Natural killer cell (primary cell): ENCODE results near the gene CYB561. TPM values are rescaled to one million over a fixed set of nuclear protein-coding genes. Genes with fewer than 3 reads are reported as not detected.

Source experiments
- ATAC-seq, 3 donors: fragments of 150-1000 bp in 2 of 3; fragments of 200-7000 bp in 1 of 3; cut with Tn5 transposase; 1 replicate in 1 of 3; 2 replicates in 2 of 3; pipeline ENCODE4 v1.10.0; 2021; ENCODE audit warnings: mild to moderate bottlenecking in 2 of 3, moderate library complexity in 2 of 3
- DNase-seq, 2 donors: peaks; one replicate each; pipeline versions ENCODE4 v3.0.0 to v3.0.0-alpha.2; 2013 to 2021; ENCODE audit warnings: mixed read lengths in 1 of 2
- H3K27ac ChIP-seq: one replicate; pipeline ENCODE4 v1.5.1; 2013; ENCODE audit warnings: mild to moderate bottlenecking, low read length
- H3K27me3 ChIP-seq: one replicate; pipeline ENCODE4 v1.6.1; 2013; ENCODE audit warnings: low read length; ENCODE audit not compliant: control insufficient read depth, insufficient read depth
- H3K36me3 ChIP-seq: one replicate; pipeline ENCODE4 v1.6.1; 2013; ENCODE audit warnings: low read length; ENCODE audit not compliant: control insufficient read depth, insufficient read depth
- H3K4me1 ChIP-seq: one replicate; pipeline ENCODE4 v1.6.1; 2013; ENCODE audit warnings: low read length; ENCODE audit not compliant: control insufficient read depth, insufficient read depth
- H3K4me3 ChIP-seq: one replicate; pipeline ENCODE4 v1.5.1; 2013; ENCODE audit warnings: low read length
- H3K9me3 ChIP-seq: one replicate; pipeline ENCODE4 v1.6.1; 2013; ENCODE audit warnings: low read length; ENCODE audit not compliant: control insufficient read depth, insufficient read depth
- H3K27ac Mint-ChIP-seq, 2 donors: one replicate each; pipeline ENCODE4 v1.8.0; 2022; ENCODE audit warnings: mild to moderate bottlenecking in 2 of 2, mixed read lengths in 2 of 2, moderate library complexity in 1 of 2
- H3K27me3 Mint-ChIP-seq, 2 donors: one replicate each; pipeline ENCODE4 v1.8.0; 2022; ENCODE audit warnings: low read depth in 2 of 2, mixed read lengths in 2 of 2
- H3K36me3 Mint-ChIP-seq: one replicate; pipeline ENCODE4 v1.8.0; 2022; ENCODE audit warnings: mixed read lengths
- H3K4me1 Mint-ChIP-seq, 2 donors: one replicate each; pipeline ENCODE4 v1.8.0; 2022; ENCODE audit warnings: mixed read lengths in 2 of 2
- H3K4me3 Mint-ChIP-seq: one replicate; pipeline ENCODE4 v1.8.0; 2022; ENCODE audit warnings: mild to moderate bottlenecking, moderate library complexity, mixed read lengths
- H3K9me3 Mint-ChIP-seq, 2 donors: one replicate each; pipeline ENCODE4 v1.8.0; 2022; ENCODE audit warnings: mixed read lengths in 2 of 2
- CTCF ChIP-seq: fragments of 200-600 bp; IDR thresholded peaks from one replicate; pipeline ENCODE4 v1.8.0; 2022; ENCODE audit warnings: antibody characterized with exemption
- WGBS: methylation state at CpG from one replicate; pipeline ENCODE4 v1.1.7; 2013; ENCODE audit warnings: missing lambda C conversion rate; ENCODE audit not compliant: insufficient coverage; 5-methylcytosine and 5-hydroxymethylcytosine counted together
- intact Hi-C: fragments of 100-400 bp; cut with micrococcal nuclease; formaldehyde crosslinking; loops from one replicate; pipeline ENCODE4 v1.14.2; 2022
- total RNA-seq, 4 donors: library from RNA; stranded (reverse); fragments of 120-200 nt in 1 of 4; gene quantifications; one replicate each; pipeline versions ENCODE4 v1.2.3 to v1.2.4, GENCODE V29; 2013 to 2022

The CYB561 gene
- total RNA-seq, 3 donors from 2014 or later (not counting 1 experiment from before 2014, with no cell fraction given): 16.3 to 19.3 (median 19.2) TPM

- no peaks in the 10 kb centered on the region for H3K9me3 Mint-ChIP-seq
- ATAC-seq (peak in 2 of 3 donors; percentile 13 to 32), DNase-seq (peak in 1 of 2 donors; percentile 26)
- H3K9me3 ChIP-seq: no peaks in the 10 kb centered on the region
- peak overlapping the region; percentile 47 for H3K4me3 Mint-ChIP-seq
- under 1% methylated on average over 34 of the region's 36 CpGs for WGBS
- H3K27ac ChIP-seq: no peak overlapping the region
- peaks cover 28 to 31% of the 10 kb centered on the region in 2 donors for H3K27me3 Mint-ChIP-seq
- H3K4me3 ChIP-seq: no peak overlapping the region
- TF ChIP-seq CTCF: no peak
- H3K4me1 ChIP-seq: peaks cover 15% of the 10 kb centered on the region
- no peaks in the 10 kb centered on the region for H3K36me3 Mint-ChIP-seq
- peaks cover 17% of the 10 kb centered on the region for H3K27me3 ChIP-seq
- no peaks in the 10 kb centered on the region for H3K36me3 ChIP-seq
- H3K4me1 Mint-ChIP-seq: peaks cover 0 to 13% of the 10 kb centered on the region in 2 donors
- intact Hi-C loops: no loop called here
- no peak overlapping the region for H3K27ac Mint-ChIP-seq
Observed at GRCh38 chr17:63476459-63476853, 30.4 kb upstream of the CYB561 start.

- 77% methylated on average over 25 of the region's 28 CpGs for WGBS
- Mint-ChIP-seq H3K27ac (no peak overlapping the region), H3K4me3 (peak overlapping the region; percentile 55), H3K4me1 (peaks cover 0 to 13% of the 10 kb centered on the region in 2 donors), H3K9me3 (no peaks in the 10 kb centered on the region), H3K36me3 (no peaks in the 10 kb centered on the region), H3K27me3 (peaks cover 28 to 34% of the 10 kb centered on the region in 2 donors)
- ATAC-seq (no peak), DNase-seq (no peak)
- Histone ChIP-seq H3K9me3 (no peaks in the 10 kb centered on the region), H3K27ac (no peak overlapping the region), H3K4me1 (peaks cover 15% of the 10 kb centered on the region), H3K36me3 (no peaks in the 10 kb centered on the region), H3K4me3 (no peak overlapping the region), H3K27me3 (peaks cover 17% of the 10 kb centered on the region)
- no peak for TF ChIP-seq CTCF
- intact Hi-C loops: no loop called here
Observed at GRCh38 chr17:63475491-63476412, 29.6 kb upstream of the CYB561 start.

GRCh38 chr17:63474586-63475460, 28.7 kb upstream of the CYB561 start:
- peak overlapping the region; percentile 35 for H3K4me3 Mint-ChIP-seq
- intact Hi-C loops: no loop called here
- H3K27me3 Mint-ChIP-seq: peaks cover 32 to 41% of the 10 kb centered on the region in 2 donors
- no peaks in the 10 kb centered on the region for H3K36me3 Mint-ChIP-seq
- peaks cover 15% of the 10 kb centered on the region for H3K4me1 ChIP-seq
- no peaks in the 10 kb centered on the region for H3K9me3 Mint-ChIP-seq
- H3K4me1 Mint-ChIP-seq: peaks cover 0 to 13% of the 10 kb centered on the region in 2 donors
- H3K27ac ChIP-seq: no peak overlapping the region
- 76% methylated on average over 10 of the region's 10 CpGs for WGBS
- H3K36me3 ChIP-seq: no peaks in the 10 kb centered on the region
- DNase-seq (no peak), ATAC-seq (no peak)
- peaks cover 17% of the 10 kb centered on the region for H3K27me3 ChIP-seq
- no peak for TF ChIP-seq CTCF
- no peak overlapping the region for H3K27ac Mint-ChIP-seq
- no peaks in the 10 kb centered on the region for H3K9me3 ChIP-seq
- no peak overlapping the region for H3K4me3 ChIP-seq
